GM12865 (cell line): ENCODE results near the gene SBK2.
"Not testable (repeated sequence)": the region's sequence is repeated elsewhere in the genome, so short reads cannot be mapped to it uniquely, and the experiment has no call there.

ENCODE experiments used
- DNase-seq: peaks from one replicate; pipeline ENCODE4 v3.0.0; 2010; ENCODE audit warnings: low read depth
- H3K4me3 ChIP-seq: 2 replicates; pipeline ENCODE4 v1.5.1; 2011; ENCODE audit warnings: mild to moderate bottlenecking, low read depth, low read length, control low read depth
- TF ChIP-seq, protein P1 (sequence below): IDR thresholded peaks from 2 replicates; pipeline ENCODE4 v1.5.1; 2011; ENCODE audit warnings: low read length, control low read depth, low read depth, inconsistent platforms; ENCODE audit not compliant: insufficient read depth; ENCODE audit errors: missing control alignments

Gene SBK2

DNA sequence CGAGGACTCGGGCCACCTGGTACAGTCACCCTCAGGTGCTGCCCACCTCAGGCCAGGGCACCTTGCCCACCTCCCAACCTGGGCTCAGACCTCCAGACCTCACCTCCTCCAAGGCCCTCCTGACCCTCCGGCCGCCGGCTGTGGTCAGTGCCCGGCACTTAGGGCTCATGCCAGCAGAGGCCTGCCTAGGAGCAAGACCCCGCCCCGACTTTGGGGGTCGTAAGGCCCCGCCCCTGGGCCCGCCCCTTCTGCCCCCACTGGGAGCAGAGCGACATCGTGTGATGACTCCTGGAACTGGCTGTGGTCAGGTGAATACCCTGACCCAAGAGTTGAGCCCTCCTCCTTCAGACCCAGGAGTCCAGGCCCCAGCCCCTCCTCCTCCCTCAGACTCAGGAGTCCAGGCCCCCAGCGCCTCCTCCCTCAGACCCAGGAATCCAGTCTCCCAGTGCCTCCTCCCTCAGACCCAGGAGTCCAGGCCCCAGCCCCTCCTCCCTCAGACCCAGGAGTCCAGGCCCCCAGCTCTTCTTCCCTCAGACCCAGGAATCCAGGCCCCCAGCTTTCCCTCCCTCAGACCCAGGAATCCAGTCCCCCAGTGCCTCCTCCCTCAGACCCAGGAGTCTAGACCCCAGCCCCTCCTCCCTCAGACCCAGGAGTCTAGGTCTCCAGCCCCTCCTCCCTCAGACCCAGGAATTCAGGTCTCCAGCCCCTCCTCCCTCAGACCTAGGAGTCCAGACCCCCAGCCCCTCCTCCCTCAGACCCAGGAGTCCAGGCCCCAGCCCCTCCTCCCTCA lies at the start of gene SBK2:
Gene SBK2, minus strand, starts transcription at position 183 of the 790 bp plus-strand sequence. CDS start 839 bp downstream, outside the sequence.
- TF ChIP-seq, protein P1, sequence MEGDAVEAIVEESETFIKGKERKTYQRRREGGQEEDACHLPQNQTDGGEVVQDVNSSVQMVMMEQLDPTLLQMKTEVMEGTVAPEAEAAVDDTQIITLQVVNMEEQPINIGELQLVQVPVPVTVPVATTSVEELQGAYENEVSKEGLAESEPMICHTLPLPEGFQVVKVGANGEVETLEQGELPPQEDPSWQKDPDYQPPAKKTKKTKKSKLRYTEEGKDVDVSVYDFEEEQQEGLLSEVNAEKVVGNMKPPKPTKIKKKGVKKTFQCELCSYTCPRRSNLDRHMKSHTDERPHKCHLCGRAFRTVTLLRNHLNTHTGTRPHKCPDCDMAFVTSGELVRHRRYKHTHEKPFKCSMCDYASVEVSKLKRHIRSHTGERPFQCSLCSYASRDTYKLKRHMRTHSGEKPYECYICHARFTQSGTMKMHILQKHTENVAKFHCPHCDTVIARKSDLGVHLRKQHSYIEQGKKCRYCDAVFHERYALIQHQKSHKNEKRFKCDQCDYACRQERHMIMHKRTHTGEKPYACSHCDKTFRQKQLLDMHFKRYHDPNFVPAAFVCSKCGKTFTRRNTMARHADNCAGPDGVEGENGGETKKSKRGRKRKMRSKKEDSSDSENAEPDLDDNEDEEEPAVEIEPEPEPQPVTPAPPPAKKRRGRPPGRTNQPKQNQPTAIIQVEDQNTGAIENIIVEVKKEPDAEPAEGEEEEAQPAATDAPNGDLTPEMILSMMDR: no peak
- DNase-seq: no peak
- no peak within 1 kb of the TSS for H3K4me3 ChIP-seq

GRCh38 chr19:55585658-55586339 lies 48.9 kb upstream of the SBK2 start:
- TF ChIP-seq, protein P1: no peak
- no peak overlapping the region for H3K4me3 ChIP-seq
- DNase-seq: no peak

DNA sequence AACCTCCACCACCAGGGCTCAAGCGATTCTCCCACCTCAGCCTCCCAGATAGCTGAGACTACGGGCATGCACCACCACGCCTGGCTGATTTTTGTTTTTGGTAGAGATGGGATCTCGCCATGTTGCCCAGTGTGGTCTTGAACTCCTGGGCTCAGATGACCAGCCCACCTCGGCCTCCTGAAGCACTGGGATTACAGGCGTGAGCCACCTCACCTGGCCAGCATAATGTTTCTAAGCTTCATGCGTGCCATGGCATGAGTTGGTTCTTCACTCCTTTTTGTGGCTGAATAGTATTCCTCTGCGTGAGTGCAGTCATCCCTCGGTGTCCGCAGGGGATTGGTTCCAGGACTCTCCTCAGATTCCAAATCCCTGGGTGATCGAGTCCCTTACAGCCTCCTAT lies 47.9 kb upstream of the SBK2 start:
- DNase-seq: no peak
- TF ChIP-seq, protein P1: no peak
- H3K4me3 ChIP-seq: no peak overlapping the region

DNA sequence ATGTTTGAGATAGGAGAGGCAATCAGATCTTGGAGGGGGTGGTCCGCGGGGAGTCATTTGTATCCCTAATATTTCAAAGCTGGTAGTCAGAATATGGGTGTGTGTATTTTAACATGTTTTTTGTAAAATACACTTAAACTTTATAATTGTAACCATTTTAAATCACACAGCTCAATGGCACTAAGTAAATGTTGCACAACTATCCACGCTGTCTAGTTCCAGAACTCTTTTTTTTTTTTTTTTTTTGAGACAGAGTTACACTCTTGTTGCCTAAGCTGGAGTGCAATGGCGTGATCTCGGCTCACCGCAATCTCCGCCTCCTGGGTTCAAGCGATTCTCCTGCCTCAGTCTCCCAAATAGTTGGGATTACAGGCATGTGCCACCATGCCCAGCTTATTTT lies 47.0 kb upstream of the SBK2 start:
- not testable (repeated sequence) for H3K4me3 ChIP-seq, DNase-seq

- DNase-seq, H3K4me3 ChIP-seq: not testable (repeated sequence)
Measured at GRCh38 chr19:55582284-55582683, 45.4 kb upstream of the SBK2 start.

GRCh38 chr19:55581823-55582223 lies 44.9 kb upstream of the SBK2 start:
- no peak for DNase-seq
- TF ChIP-seq, protein P1: no peak
- no peak overlapping the region for H3K4me3 ChIP-seq

GRCh38 chr19:55581145-55581822 lies 44.4 kb upstream of the SBK2 start:
- H3K4me3 ChIP-seq: peak overlapping the region; percentile 78
- DNase-seq: no peak
- TF ChIP-seq, protein P1: no peak
